ENCODE results near the gene ZNF235.

DNA sequence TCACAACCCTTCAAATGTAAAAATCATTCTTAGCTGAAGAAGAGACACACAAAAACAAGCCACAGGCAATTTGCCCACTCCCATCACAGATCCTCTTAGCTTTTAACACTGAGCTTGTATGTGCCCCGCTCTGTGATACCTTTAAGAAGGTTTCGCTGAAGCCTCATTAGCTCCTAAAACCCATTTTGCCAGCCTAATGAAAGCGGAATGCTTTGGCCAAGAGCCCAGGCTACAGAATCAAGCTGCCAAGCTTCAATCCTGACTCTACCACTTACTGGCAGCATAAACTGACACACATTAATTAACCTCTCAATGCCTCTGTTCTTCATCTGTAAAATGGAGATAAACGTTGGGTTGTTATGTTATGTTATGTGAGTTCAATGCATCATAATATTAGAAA lies 41.1 kb upstream of the ZNF235 start:
- TF ChIP-seq, protein P1, sequence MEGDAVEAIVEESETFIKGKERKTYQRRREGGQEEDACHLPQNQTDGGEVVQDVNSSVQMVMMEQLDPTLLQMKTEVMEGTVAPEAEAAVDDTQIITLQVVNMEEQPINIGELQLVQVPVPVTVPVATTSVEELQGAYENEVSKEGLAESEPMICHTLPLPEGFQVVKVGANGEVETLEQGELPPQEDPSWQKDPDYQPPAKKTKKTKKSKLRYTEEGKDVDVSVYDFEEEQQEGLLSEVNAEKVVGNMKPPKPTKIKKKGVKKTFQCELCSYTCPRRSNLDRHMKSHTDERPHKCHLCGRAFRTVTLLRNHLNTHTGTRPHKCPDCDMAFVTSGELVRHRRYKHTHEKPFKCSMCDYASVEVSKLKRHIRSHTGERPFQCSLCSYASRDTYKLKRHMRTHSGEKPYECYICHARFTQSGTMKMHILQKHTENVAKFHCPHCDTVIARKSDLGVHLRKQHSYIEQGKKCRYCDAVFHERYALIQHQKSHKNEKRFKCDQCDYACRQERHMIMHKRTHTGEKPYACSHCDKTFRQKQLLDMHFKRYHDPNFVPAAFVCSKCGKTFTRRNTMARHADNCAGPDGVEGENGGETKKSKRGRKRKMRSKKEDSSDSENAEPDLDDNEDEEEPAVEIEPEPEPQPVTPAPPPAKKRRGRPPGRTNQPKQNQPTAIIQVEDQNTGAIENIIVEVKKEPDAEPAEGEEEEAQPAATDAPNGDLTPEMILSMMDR (IDR thresholded peaks at IDR 0.05) = no peak
- TF ChIP-seq EP300 (IDR thresholded peaks at IDR 0.05) = no peak
